GM21515 (cell line): Measurements from ENCODE around the gene RDH16.
"Not testable (repeated sequence)": the region's sequence is repeated elsewhere in the genome, so short reads cannot be mapped to it uniquely, and the experiment has no call there.

ENCODE experiments used
- ATAC-seq: cut with Tn5 transposase; IDR thresholded peaks from one replicate; pipeline ENCODE4 v1.9.1; 2021; ENCODE audit not compliant: unreplicated experiment

Gene RDH16

GRCh38 chr12:56989861-56990610, 32.6 kb upstream of the RDH16 start:
- no peak for ATAC-seq

GRCh38 chr12:56988207-56988739, 30.9 kb upstream of the RDH16 start:
- no peak for ATAC-seq

- no peak for ATAC-seq
These were observed 30.2 kb upstream of the RDH16 start for GRCh38 chr12:56987551-56988053.

GRCh38 chr12:56987011-56987410, 29.6 kb upstream of the RDH16 start:
- ATAC-seq = no peak

- not testable (repeated sequence) for ATAC-seq
These were observed 28.3 kb upstream of the RDH16 start for GRCh38 chr12:56985714-56986113.

- ATAC-seq = no peak
These were observed 26.0 kb upstream of the RDH16 start for GRCh38 chr12:56983386-56983785.

GRCh38 chr12:56982578-56983236, 25.3 kb upstream of the RDH16 start:
- not testable (repeated sequence) for ATAC-seq

GRCh38 chr12:56980941-56981530, 23.6 kb upstream of the RDH16 start:
- ATAC-seq = no peak

GRCh38 chr12:56980268-56980667, 22.9 kb upstream of the RDH16 start:
- no peak for ATAC-seq

- ATAC-seq = no peak
These were observed 22.2 kb upstream of the RDH16 start for GRCh38 chr12:56979628-56980027.

GRCh38 chr12:56978397-56979138, 21.2 kb upstream of the RDH16 start:
- ATAC-seq = no peak

GRCh38 chr12:56977361-56977760, 20.0 kb upstream of the RDH16 start:
- not testable (repeated sequence) for ATAC-seq

GRCh38 chr12:56974224-56974623, 16.8 kb upstream of the RDH16 start:
- ATAC-seq = not testable (repeated sequence)

- ATAC-seq = not testable (repeated sequence)
These were observed 11.5 kb upstream of the RDH16 start for GRCh38 chr12:56968910-56969309.

- not testable (repeated sequence) for ATAC-seq
These were observed 8.7 kb upstream of the RDH16 start for GRCh38 chr12:56965997-56966642.

GRCh38 chr12:56965124-56965523, 7.7 kb upstream of the RDH16 start:
- ATAC-seq = not testable (repeated sequence)

- ATAC-seq = not testable (repeated sequence)
These were observed 6.1 kb upstream of the RDH16 start for GRCh38 chr12:56963557-56963956.

GRCh38 chr12:56962247-56962646, 4.8 kb upstream of the RDH16 start:
- ATAC-seq = not testable (repeated sequence)

GRCh38 chr12:56958422-56958821, 1.0 kb upstream of the RDH16 start:
- ATAC-seq = no peak

GRCh38 chr12:56955631-56956256, 1.7 kb downstream of the RDH16 start:
- no peak for ATAC-seq
